GM12878 (cell line): ENCODE data around the gene SMIM12. TPM values are rescaled to one million over a fixed set of nuclear protein-coding genes. Genes with fewer than 3 reads are reported as not detected.

Experiments
- ATAC-seq: fragments of 200-7000 bp; cut with Tn5 transposase; 3 replicates; pipeline ENCODE4 v1.9.1; 2020; ENCODE audit warnings: mild to moderate bottlenecking, moderate library complexity
- BruUV-seq: library from RNA; stranded (reverse); fragments of 400-500 nt; replicated peaks from 2 replicates; lab custom pipeline; 2021; lab: Mats Ljungman, UMichigan
- CTCF ChIA-PET: fragments of 300-600 bp; sonication (Branson Sonifier 250); formaldehyde crosslinking; extraction: SDS; loops from one replicate; lab custom pipeline; 2021; ENCODE audit warnings: inconsistent platforms; lab: Yijun Ruan, JAX
- POLR2A ChIA-PET: fragments of 350-600 bp; formaldehyde crosslinking; extraction: SDS; loops from one replicate; lab custom pipeline; 2021; ENCODE audit warnings: inconsistent platforms; lab: Charles Lee
- RAD21 ChIA-PET: fragments of 300-600 bp; sonication (Branson Sonifier 250); formaldehyde crosslinking; loops from one replicate; lab custom pipeline; 2023; ENCODE audit warnings: antibody characterized with exemption; ENCODE audit not compliant: unreplicated experiment; lab: Charles Lee
- SMC1A ChIA-PET: fragments of 300-600 bp; sonication (Branson Sonifier 250); formaldehyde crosslinking; loops from one replicate; lab custom pipeline; 2023; ENCODE audit not compliant: unreplicated experiment, uncharacterized antibody; lab: Charles Lee
- DNase-seq: peaks from one replicate; pipeline ENCODE4 v3.0.0-alpha.2; 2011; ENCODE audit warnings: low read depth, low spot score
- FAIRE-seq: peaks from 3 replicates; lab custom pipeline; 2011; peaks lifted over from hg19 to GRCh38; lab: Jason Lieb, UNC
- H2AFZ ChIP-seq: 2 replicates; pipeline ENCODE4 v1.6.0; 2011; ENCODE audit warnings: low read depth, low read length, control low read depth; ENCODE audit not compliant: control insufficient read depth
- H3K27ac ChIP-seq: 2 replicates; pipeline ENCODE4 v1.5.1; 2011; ENCODE audit warnings: control low read depth; ENCODE audit not compliant: control insufficient read depth, insufficient read depth
- H3K27me3 ChIP-seq, 2 experiments: replicated peaks in 1 of 2; 2 replicates each; pipeline versions ENCODE4 v1.6.0 to v1.6.1; 2011; ENCODE audit warnings: low read length in 1 of 2; ENCODE audit not compliant: control insufficient read depth in 2 of 2, insufficient read depth in 2 of 2
- H3K36me3 ChIP-seq, 2 experiments: 2 replicates each; pipeline ENCODE4 v1.5.1; 2011; ENCODE audit warnings: low read length in 1 of 2; ENCODE audit not compliant: control insufficient read depth in 2 of 2, insufficient read depth in 2 of 2
- H3K4me1 ChIP-seq: 2 replicates; pipeline ENCODE4 v1.6.1; 2011; ENCODE audit warnings: mild to moderate bottlenecking, low read length, moderate library complexity, mixed read lengths; ENCODE audit not compliant: control insufficient read depth, insufficient read depth
- H3K4me2 ChIP-seq: 2 replicates; pipeline ENCODE4 v1.6.0; 2011; ENCODE audit warnings: control low read depth; ENCODE audit not compliant: control insufficient read depth, insufficient read depth
- H3K4me3 ChIP-seq: fragments of 200-600 bp; sonication (generic); 2 replicates; pipeline ENCODE4 v1.5.1; 2016
- H3K79me2 ChIP-seq: 2 replicates; pipeline ENCODE4 v1.6.0; 2011; ENCODE audit warnings: low read length; ENCODE audit not compliant: control insufficient read depth, insufficient read depth
- H3K9ac ChIP-seq: 2 replicates; pipeline ENCODE4 v1.8.0; 2011; ENCODE audit warnings: low read length, control low read depth, mixed read lengths; ENCODE audit not compliant: control insufficient read depth, insufficient read depth
- H3K9me3 ChIP-seq: replicated peaks from 3 replicates; pipeline ENCODE4 v1.5.1; 2011; ENCODE audit warnings: mild to moderate bottlenecking, low read length; ENCODE audit not compliant: control insufficient read depth, insufficient read depth
- H4K20me1 ChIP-seq: 2 replicates; pipeline ENCODE4 v1.6.0; 2011; ENCODE audit not compliant: control insufficient read depth, insufficient read depth
- BHLHE40 ChIP-seq, 2 experiments: fragments of 450-650 bp in 1 of 2; IDR thresholded peaks; 2 replicates each; pipeline ENCODE4 v1.6.1; 2011 to 2017; ENCODE audit warnings: low read depth in 2 of 2, borderline replicate concordance in 1 of 2, improper control_type of control experiment in 1 of 2, low read length in 1 of 2, mild to moderate bottlenecking in 1 of 2
- CBX5 ChIP-seq: sonication (generic); IDR thresholded peaks from 2 replicates; pipeline ENCODE4 v1.6.1; 2016; ENCODE audit warnings: low read depth, moderate library complexity, mild to moderate bottlenecking, inconsistent platforms
- CHD4 ChIP-seq: fragments of 200-600 bp; sonication (generic); IDR thresholded peaks from 2 replicates; pipeline ENCODE4 v1.6.1; 2016; ENCODE audit warnings: mild to moderate bottlenecking
- CTCF ChIP-seq, 3 experiments: IDR thresholded peaks in 2 of 3; conservative IDR thresholded peaks in 1 of 3; 2 replicates each; pipeline ENCODE4 v1.5.1; 2011; ENCODE audit warnings: low read depth in 3 of 3, low read length in 3 of 3, mild to moderate bottlenecking in 3 of 3, control low read depth in 2 of 3, moderate library complexity in 2 of 3, inconsistent platforms in 1 of 3, mixed read lengths in 1 of 3; ENCODE audit not compliant: control insufficient read depth in 2 of 3, insufficient read depth in 1 of 3; ENCODE audit errors: extremely low read depth in 1 of 3
- E2F8 ChIP-seq: fragments of 450-650 bp; IDR thresholded peaks from 2 replicates; pipeline ENCODE4 v1.6.1; 2018; ENCODE audit warnings: mild to moderate bottlenecking, low read depth, moderate library complexity; ENCODE audit not compliant: partially characterized antibody
- HDGF ChIP-seq: fragments of 450-650 bp; IDR thresholded peaks from 2 replicates; pipeline ENCODE4 v1.6.1; 2016; ENCODE audit warnings: antibody characterized with exemption
- NR2C2 ChIP-seq: IDR thresholded peaks from 2 replicates; pipeline ENCODE4 v1.6.1; 2011; ENCODE audit warnings: borderline replicate concordance, low read depth; ENCODE audit not compliant: control insufficient read depth, insufficient read length
- NR2F1 ChIP-seq: fragments of 450-650 bp; conservative IDR thresholded peaks from 2 replicates; pipeline ENCODE4 v1.6.1; 2017; ENCODE audit warnings: mild to moderate bottlenecking
- RCOR1 ChIP-seq: conservative IDR thresholded peaks from 2 replicates; pipeline ENCODE4 v1.6.1; 2012; ENCODE audit warnings: low read depth, low read length, improper control_type of control experiment
- RELA ChIP-seq: fragments of 450-650 bp; IDR thresholded peaks from 2 replicates; pipeline ENCODE4 v1.8.0; 2014; ENCODE audit warnings: borderline replicate concordance; ENCODE audit not compliant: partially characterized antibody
- RFX5 ChIP-seq: IDR thresholded peaks from 2 replicates; pipeline ENCODE4 v1.6.1; 2011; ENCODE audit warnings: low read depth, low read length, improper control_type of control experiment
- YBX1 ChIP-seq: fragments of 450-650 bp; IDR thresholded peaks from 2 replicates; pipeline ENCODE4 v1.6.1; 2016; ENCODE audit warnings: antibody characterized with exemption
- WGBS: methylation state at CpG from one replicate; pipeline ENCODE4 v1.1.6; 2016; ENCODE audit warnings: low lambda C conversion rate; ENCODE audit not compliant: insufficient replicate concordance, insufficient coverage; ENCODE audit errors: missing lambda C conversion rate; 5-methylcytosine and 5-hydroxymethylcytosine counted together
- in situ Hi-C: fragments of 300-500 bp; cut with MboI; formaldehyde crosslinking; loops from 9 replicates; pipeline ENCODE4 v1.14.3; 2018; ENCODE audit warnings: mixed read lengths
- intact Hi-C: fragments of 100-400 bp; cut with micrococcal nuclease; formaldehyde crosslinking; loops from one replicate; pipeline ENCODE4 v1.14.2; 2022; ENCODE audit not compliant: unreplicated experiment
- polyA plus RNA-seq, 11 experiments: library from polyadenylated mRNA; depleted of rRNA in 4 of 11; unstranded in 6 of 11; stranded (reverse) in 5 of 11; fragments of >200 nt; fragmentation: Nextera tagmentation in 4 of 11; fragmentation: Illumina TruSeq in 1 of 11; extraction: Ambion mirVana in 4 of 11; extraction: Trizol in 1 of 11; gene quantifications; 1 replicate in 1 of 11; 2 replicates in 10 of 11; pipeline versions ENCODE4 v1.2.1 to v1.2.3, GENCODE V29; 2011 to 2016; ENCODE audit warnings: inconsistent platforms in 2 of 11, missing spikeins in 2 of 11, low read depth in 1 of 11
- total RNA-seq, 4 experiments: library from RNA; depleted of rRNA in 3 of 4; stranded (reverse); fragments of >200 nt in 3 of 4; fragmentation: Illumina TruSeq in 1 of 4; extraction: Trizol in 1 of 4; gene quantifications; 2 replicates each; pipeline versions ENCODE4 v1.2.1 to v1.2.3, GENCODE V29; 2013 to 2021

Gene SMIM12
- total and polyA plus RNA-seq, 10 of the 15 experiments (the other 5 are each of a cell fraction or from before 2014, with no cell fraction given), result 26.1 to 81.5 (median 44.1) TPM

- no peak for FAIRE-seq
- ATAC-seq, result no peak
- ChIA-PET SMC1A (no interaction called here), RAD21 (interaction anchor here (1.4 kb wide), 1 partner anchor 8 kb away, joined by 3 read pairs; no protein-coding TSS in a partner anchor), CTCF (interaction anchor here (1.7 kb wide), 1 partner anchor 9 kb away, joined by 6 read pairs; no protein-coding TSS in a partner anchor), POLR2A (no interaction called here)
- Histone ChIP-seq H2AFZ (no peak overlapping the region), H4K20me1 (no peaks in the 10 kb centered on the region), H3K9ac (no peak overlapping the region), H3K27me3 (no peaks in the 10 kb centered on the region), H3K36me3 (no peaks in the 10 kb centered on the region), H3K79me2 (no peaks in the 10 kb centered on the region), H3K4me1 (no peaks in the 10 kb centered on the region), H3K4me2 (no peak overlapping the region), H3K9me3 (no peaks in the 10 kb centered on the region), H3K27ac (no peak overlapping the region), H3K4me3 (no peak overlapping the region)
- DNase-seq, result no peak
- no TSS peak for BruUV-seq
- no peak for TF ChIP-seq RELA
- no peak for TF ChIP-seq RCOR1
- TF ChIP-seq NR2C2, result no peak
- no peak for TF ChIP-seq CBX5
- TF ChIP-seq HDGF, result no peak
- TF ChIP-seq BHLHE40 (IDR thresholded peaks at IDR 0.05; ENCODE audit: borderline replicate concordance in 1 of 2, low read depth in 2 of 2, low read length in 1 of 2), result no peak
- no peak for TF ChIP-seq E2F8
- no peak for TF ChIP-seq YBX1
- no peak for TF ChIP-seq CHD4
- no peak for TF ChIP-seq CTCF (IDR thresholded peaks at IDR 0.05 in 2 of 3, conservative IDR thresholded peaks at IDR 0.05 in 1 of 3; ENCODE audit: control insufficient read depth in 2 of 3, extremely low read depth in 1 of 3, insufficient read depth in 1 of 3, low read depth in 3 of 3, low read length in 3 of 3)
- no peak for TF ChIP-seq NR2F1
- no peak for TF ChIP-seq RFX5
- intact Hi-C loops (no loop called here), in situ Hi-C loops (no loop called here)
- 92% methylated on average over 4 of the region's 4 CpGs for WGBS
These were observed 15.3 kb downstream of the SMIM12 start for GRCh38 chr1:34844252-34844634.
